HUDEP-2 (cell line): Measurements from ENCODE around the gene GAS6.
A peak's percentile ranks its signal among the peaks of the same experiment; 100 is the strongest.
"Not testable (repeated sequence)": the region's sequence is repeated elsewhere in the genome, so short reads cannot be mapped to it uniquely, and the experiment has no call there.

Experiments used
- DNase-seq, 76 experiments: peaks; one replicate each; lab custom pipeline; 2025; ENCODE audit not compliant: unreplicated experiment in 76 of 76; lab: John Stamatoyannopoulos, UW

Gene GAS6

DNA sequence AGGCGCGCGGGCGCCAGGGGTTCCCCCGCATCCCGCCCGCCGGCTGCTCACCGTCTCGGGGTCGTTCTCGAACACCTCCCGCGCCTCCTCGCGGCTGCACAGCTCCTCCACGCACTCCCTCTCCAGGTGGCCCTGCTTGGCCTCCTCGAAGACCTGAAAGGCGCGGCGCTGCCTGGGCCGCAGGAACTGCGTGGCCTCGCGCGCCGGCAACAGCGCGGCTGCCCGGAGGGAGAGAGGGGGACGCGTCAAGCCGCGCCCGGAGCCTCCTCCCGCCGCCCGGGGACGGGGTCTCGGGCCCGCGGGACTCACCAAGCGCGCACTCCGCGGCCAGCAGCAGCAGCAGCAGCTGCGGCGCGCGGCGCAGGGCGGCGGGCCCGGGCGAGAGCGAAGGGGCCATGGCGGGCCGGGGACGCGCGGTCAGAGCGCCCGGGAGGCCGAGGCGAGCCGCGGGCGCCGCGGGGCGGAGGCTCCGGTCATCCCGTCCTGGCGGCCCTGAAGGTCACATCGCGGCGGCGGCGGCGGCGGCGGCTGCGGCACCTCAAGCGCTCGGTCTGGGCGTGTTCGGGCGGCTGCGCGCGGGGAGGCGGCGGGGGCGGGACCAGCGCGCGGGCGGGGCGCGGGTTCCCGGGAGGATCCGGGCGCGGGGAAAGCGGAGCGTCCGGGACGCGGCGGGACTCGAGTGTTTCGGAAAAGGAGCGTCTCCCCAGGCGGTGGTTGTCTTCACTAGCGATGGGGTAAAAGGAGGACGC lies at the start of gene GAS6:
Gene GAS6 (minus strand): TSS at position 553 of the 749 bp plus-strand sequence. CDS start 156 bp downstream, at position 397.
- peak in 21 of 76 experiments; percentile 2 to 49 (median 19) for DNase-seq

DNA sequence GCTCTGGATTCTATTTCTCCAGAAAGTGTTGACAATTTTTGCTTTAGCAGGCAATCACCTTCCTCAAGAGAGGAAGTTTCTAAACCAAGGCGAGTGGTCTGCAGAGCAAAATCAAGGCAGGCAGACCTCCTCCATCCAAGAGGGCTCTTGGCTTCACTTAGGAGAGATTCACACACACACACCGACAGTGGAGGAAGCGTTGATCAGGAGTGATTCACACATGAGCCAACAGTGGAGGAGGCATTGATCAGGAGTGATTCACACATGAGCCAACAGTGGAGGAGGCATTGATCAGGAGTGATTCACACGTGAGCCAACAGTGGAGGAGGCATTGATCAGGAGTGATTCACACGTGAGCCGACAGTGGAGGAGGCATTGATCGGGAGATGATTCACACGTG lies 49.5 kb upstream of the GAS6 start:
- DNase-seq = not testable (repeated sequence)

DNA sequence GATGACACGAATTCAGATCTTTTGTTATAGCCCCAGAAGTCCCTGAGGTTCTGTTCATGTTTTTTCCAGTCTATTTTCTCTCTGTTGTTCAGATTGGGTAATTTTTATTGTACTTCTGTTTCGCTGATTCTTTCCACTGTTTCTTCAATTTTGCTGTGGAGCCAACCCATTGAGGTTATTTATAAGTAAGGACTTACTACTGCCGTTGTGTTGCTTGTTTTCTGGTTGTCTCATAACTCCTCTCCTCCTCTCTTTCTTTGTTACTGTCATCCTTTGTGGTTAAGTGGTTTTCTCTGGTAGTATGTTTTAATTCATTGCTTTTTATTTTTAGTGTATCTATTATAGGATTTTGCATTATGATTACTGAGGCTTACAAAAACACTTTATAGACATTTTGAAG lies 48.7 kb upstream of the GAS6 start:
- DNase-seq = no peak

DNA sequence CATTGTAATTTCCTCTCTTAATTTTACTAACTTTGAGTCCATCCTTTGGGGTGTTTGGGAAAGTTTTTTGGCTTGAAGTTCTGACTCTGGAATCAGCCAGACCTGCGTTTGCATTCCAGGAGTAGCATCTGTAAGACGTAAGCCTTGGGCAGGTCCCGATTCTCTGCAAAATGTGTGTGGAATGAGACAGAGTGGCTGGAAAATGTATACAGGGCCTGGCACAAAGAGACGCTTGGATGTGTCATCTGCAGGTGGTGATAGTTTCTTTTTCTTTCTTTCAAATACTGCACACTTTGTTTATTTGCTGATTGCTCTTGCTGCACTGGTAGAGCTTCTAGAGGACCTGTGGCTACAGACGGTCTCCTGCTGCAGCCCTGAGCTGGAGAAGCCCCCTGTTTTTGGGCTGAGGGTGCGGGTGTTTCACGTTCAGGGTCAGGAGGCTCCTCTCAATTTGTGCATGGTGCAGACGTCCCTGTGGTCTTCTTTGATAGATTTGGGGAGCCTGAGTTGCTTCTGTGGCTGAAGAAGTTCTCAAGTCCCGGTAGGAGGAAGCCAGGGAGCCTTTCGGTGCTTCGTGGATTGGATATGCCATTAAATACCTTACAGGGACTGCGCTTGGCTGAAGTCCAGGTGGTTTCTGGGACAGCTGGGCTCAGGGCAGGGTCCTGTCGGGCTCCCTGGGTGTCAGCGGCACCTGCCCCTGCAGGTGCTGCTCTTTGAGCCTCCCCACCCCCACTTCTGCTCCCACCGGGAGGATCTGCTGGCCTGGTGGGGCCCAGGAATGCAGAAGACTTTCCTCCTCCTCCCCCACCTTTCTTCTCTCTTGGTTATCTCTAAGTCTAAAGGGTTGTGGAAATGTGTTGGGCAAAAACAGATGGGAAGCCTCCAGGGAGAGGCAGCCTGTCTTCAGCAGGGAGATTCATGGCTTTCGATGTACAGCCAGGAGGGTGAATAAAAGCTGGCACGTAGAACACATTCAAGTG lies 44.0 kb upstream of the GAS6 start:
- no peak for DNase-seq

DNA sequence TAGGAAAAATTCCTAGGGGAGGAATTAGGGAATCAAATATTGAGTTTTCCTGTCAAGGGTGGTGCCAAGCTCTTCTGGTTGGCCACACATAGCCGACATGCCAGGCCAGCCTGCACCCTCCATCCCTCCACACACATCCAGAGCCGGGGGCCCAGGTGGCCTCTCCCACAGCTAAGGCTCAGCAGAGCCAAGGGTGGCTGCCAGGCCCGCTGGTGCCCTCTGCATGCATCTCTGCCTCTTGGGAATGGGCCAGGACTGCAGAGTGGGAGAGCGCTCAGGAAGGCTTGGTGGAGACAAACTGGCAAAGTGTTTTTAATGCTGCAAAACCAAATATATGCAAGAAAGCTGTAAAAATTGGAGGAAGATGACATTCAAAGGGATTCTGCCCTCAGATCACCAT lies 42.7 kb upstream of the GAS6 start:
- DNase-seq = peak in 1 of 76 experiments; percentile 10

DNA sequence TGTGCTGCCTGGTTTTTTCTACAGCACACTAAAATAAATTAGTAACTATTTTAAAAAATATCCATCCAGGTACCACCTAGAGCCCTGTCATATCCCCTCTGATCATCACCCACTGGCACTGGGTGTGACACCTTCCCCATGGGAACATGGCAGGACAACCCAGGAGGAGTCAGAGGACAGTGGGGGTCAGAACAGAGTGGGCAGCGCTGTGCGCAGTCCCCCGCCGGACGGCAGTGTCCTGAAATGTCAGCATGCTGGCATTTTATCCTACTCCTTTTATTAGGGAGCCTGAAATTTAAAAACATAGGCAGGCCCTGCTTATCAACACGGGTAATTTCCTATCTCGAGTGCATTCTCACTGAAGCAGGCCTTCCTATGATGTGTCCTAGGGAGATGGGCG lies 42.1 kb upstream of the GAS6 start:
- DNase-seq = no peak

DNA sequence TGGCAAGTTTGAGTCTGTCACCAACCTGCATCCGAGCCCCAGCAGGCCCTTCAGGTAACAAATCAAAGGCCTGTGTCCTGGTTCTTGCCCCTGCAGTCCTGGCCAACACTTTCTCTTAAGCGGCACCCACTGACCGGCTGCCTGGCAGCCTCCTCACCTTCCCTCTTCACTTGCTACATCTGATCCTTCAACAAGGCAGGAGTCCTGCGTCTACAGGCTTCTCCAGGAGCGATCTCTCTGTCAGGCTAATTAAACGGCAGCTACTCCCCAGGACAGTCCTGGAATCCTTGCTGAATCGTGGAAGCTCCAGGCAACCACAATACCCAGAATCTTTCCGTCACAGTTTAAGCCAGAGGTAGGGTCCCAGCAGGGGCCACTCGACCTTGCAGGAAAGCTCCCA lies 41.1 kb upstream of the GAS6 start:
- no peak for DNase-seq

DNA sequence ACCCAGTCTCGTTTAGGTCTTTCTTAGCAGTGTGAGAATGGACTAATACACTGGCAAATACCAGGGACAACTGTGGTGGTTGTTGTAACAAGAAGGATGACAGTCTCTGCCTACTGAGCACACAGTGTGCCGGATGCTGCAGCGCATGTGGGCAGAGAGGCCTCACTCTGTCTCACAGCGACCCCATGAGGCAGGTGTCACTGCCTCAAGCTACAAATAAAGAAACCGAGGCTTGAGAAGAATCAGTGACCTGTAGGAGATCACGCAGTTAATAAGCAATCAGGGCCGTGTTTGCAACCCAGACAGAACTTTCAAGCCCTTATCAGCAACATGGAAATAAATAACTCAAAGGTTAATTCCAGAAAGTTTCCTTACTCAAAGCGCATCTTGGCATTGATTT lies 40.5 kb upstream of the GAS6 start:
- peak in 33 of 76 experiments; percentile 4 to 61 (median 27) for DNase-seq

DNA sequence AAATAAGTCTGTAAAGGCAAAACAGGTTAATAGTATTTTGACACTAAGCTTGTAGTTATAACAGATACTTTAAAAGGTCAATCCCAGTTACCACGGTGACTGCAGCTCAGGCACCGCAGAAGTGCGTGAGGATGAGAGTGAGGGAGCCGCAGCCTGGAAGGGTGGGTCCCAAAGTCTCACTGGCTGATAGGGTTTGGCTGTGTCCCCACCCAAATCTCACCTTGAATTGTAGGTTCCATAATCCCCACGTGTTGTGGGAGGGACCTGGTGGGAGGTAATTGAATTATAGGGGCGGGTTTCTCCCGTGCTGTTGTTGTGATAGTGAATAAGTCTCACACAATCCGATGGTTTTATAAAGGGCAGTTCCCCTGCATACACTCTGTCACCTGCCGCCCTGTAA lies 40.0 kb upstream of the GAS6 start:
- DNase-seq = no peak

DNA sequence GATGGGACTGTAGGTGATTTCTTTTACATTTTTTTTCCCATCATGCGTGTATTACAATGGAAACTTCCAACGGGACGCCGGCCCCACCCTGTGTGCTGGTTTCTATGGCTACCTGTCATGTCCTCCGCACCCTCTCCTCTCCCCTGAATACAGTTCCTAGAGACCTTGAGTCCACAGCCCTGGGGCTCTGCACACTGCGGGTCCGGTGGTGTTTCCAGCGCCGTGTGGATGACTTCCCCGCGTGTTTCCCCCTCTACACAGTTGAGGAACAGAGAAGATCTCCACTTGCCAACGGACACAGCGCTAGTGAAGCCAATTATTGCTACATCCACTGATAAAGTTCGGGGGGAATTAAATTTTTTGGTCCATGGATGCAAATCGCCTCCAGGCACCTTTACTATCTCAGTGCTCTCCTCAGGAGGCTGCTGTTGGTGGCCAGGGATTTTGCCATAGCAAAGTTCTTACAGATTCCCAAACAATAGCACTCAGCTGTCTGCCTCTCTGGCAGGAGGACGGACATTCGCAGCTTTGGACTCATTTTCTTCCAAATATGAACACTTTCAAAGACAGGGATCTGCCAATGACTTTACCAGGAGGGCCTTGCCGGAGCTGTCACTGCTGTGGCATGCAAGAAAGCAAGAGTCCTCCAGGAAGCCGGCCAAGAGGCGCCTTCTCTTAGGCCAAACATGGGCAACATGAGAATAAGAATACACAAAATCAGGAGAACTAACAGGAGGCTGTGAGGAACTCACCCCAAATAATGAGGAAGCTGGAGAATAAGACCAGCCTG lies 39.3 kb upstream of the GAS6 start:
- DNase-seq = no peak

DNA sequence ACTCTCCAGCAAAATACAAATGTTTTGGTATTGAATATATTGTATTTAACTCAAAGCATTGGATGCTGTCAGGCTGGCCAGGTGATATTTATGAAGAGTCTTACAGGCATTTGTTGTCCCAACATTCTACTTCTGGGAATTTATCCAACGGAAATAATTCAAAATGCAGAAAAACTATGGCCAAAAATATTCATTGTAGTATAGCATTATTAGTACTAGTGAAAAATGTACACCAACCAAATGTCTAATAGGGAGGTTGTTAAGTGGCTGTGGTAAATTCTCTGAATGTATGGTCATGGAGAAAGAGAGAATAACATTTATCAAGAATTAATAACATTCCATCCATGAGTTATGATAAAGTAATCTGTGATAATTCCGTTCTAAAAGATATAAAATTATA lies 38.6 kb upstream of the GAS6 start:
- DNase-seq = no peak

DNA sequence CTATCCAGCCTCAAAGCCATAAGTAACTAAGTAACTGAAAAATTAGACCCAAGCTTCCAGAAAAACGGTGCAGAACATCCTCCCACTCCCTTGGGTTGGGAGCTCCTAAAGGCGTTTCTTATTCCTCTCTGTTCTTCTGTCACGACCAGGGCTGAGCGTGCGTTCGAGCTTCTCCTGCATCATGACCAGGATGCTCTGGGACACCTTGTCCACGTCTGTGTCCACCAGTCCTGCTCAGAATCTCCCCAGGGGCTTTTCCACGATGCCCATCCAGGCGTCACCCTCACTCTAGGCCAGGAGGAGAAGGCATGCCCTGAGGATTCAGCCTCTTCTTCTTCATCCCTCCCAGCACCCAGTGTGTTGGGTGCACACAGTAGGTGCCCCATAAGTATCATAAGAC lies 37.8 kb upstream of the GAS6 start:
- no peak for DNase-seq

DNA sequence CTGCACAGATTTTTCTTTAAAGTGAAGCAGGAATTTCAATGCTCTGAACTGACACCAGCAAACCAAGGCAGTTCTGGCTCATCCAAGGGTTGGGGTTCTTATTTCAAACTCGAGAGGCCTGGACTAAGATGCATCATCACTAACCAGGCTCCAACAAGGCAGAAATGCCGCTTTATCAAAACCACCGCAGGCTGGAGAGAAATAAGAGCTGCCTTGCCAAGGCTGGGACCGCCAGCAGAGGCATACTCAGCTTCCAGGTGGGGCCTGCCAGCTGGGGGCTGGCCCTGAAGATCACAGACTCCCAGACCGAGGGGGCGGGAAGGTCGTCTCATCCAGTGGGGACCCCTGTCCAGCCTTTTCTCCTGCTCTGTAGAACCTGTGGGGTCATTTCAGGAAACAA lies 37.4 kb upstream of the GAS6 start:
- DNase-seq = no peak

DNA sequence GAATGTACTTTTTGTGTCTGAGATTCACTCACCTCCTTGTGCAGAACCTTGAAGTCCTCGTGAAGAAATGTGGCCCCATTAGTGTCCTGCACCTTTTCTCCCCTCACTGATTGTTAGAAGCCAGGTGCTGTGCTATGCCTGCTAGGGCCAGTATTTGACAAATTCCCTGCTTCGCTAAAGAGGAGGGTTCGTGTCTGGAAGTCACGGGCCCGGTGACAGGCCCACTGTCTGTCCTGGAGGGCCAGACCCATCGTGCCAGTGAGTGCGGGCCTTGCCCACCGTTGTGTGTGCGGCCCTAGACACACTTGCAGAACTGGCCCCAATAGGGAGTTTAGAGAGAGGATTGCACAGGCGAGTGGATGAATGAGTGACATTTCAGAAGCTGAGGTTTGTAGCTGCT lies 36.8 kb upstream of the GAS6 start:
- DNase-seq = no peak

DNA sequence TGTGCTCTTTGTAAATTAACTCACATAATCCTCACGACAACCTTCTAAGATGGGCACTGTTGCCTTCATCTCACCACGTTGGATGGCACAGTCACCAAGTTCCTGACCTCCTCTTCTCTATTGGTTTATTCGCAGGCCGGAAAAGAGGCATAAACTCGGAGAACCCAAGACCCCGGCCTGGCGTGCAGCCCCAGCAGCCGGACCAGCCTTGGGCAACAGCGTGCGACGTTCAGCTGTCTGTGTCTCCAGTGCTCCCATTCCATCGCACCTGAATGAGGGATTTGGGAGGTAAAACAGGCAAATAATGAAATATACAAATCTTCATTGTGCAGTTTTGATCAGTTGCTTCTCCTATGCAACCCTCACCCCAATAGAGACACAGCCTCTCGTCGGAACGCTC lies 34.5 kb upstream of the GAS6 start:
- no peak for DNase-seq

DNA sequence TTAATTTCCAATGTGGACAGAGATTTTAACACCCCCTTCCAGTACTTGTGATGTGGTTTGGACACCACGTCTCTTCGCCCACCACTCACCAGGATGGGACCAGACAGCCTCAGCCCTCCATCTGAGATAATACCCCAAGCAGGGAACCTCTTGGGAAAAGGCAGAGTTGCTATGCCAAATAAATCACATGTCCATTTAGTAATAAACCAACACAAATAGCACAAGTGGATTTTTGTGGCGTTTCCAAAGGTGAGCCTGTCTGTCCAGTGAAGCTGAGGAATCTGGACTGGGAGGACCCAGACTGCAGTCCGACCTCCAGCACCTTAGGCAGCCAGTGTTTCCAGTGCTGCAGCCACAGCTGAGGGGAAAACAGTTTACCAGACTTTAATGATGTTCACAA lies 34.1 kb upstream of the GAS6 start:
- no peak for DNase-seq

DNA sequence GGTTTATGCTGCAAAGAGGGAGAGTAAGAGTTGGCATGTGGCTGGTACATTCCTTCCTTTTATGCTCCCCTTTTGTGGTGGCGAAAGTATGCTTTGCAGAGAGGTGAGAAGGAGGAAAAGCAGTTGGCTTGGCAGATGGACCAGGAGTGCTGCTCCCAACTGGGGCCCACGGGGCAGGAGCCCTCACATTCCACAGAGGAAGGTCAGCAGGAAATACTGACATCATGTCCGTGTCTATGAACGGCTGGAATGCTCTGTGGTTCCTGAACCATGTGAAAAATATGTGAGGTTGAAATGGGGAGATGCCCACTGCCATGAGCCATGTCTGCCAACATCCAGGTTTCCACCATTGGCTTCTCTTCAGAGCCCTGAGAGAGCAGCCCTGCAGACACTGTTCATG lies 33.3 kb upstream of the GAS6 start:
- no peak for DNase-seq

DNA sequence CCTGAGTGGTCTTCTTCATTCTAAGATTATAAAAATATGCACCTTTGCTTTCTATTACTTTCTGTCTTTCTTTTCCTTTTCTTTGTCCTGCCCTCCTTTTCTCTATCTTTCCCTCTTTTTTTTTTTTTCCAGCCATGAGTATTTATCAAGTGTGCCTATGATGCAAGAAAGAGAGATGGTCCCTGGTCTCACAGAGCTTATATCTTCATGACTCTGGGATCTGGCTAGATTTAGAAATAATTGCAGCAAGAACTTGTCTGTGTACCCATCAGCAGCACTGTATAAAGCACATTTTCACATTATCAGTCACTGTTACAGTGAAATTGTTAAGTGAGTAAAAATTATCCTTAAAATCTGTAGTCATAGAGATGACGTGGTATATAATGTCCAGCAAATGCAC lies 31.6 kb upstream of the GAS6 start:
- DNase-seq = no peak

DNA sequence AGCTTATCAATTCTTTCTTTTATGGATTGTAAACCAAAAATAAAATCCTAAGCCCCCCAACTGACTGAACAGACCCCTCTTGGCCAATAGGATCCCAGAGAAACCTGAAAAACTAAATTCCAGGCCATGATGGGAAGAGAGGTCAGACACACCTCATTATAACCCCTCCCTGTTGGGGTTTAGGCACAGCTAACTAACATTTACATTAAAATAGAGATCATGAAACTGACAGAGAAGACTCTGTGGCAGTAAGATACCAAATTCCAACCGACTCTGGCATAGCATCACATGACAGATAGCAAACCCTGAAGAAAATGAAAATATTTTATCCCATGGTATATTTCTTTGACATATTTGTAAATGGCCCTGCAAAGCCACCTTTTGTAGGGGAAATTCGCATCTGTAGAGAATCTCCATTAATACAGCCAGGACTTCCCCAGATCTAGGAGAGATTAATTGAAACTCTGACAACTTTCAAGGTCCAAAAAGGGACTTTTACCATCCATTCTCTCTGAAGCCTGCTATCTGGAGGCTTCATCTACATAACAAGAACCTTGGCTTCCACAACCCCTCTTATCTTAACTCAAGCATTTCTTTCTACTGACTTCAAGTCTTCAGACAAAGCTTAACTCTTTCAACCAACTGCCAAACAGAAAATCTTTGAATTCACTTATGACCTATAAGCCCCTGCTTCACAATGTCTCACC lies 27.1 kb upstream of the GAS6 start:
- DNase-seq = peak in 44 of 76 experiments; percentile 11 to 86 (median 56)

DNA sequence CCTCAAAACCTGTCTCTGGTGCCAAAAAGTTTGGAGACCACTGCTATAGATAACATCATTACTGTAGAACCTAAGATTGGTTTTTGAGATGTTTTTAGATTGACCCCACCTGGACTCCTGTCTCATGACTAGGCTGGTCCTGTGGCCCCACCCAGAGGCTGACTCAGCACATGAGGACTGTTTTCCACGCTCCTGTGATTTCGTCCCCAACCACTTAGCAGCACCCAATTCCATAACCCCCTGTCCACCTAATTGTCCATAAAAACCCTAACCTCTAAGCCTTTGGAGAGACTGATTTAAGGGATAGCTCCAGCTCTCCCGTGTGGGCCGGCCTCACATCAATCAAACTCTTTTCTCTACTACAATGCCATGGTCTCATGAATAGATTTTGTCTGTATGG lies 25.6 kb upstream of the GAS6 start:
- peak in 1 of 76 experiments; percentile 20 for DNase-seq
